OCI-LY1 (cell line): ENCODE measurements around the gene PRKACA.

Source experiments
- H2AFZ ChIP-seq: fragments of 200-600 bp; sonication (generic), shearing (Covaris generic); 2 replicates; pipeline ENCODE4 v1.6.0; 2014; ENCODE audit warnings: antibody characterized with exemption, mild to moderate bottlenecking, low read length
- H3F3A ChIP-seq: fragments of 200-600 bp; sonication (generic), shearing (Covaris generic); 2 replicates; pipeline ENCODE4 v1.6.0; 2014; ENCODE audit warnings: mild to moderate bottlenecking, antibody characterized with exemption, low read length, moderate library complexity; ENCODE audit not compliant: insufficient read depth
- H3K27ac ChIP-seq: fragments of 200-600 bp; sonication (generic); 2 replicates; pipeline ENCODE4 v1.5.1; 2014; ENCODE audit warnings: low read length, mixed run types, mild to moderate bottlenecking, low read depth; ENCODE audit not compliant: poor library complexity, severe bottlenecking
- H3K27me3 ChIP-seq: fragments of 200-600 bp; sonication (generic); 2 replicates; pipeline ENCODE4 v1.6.0; 2014; ENCODE audit warnings: antibody characterized with exemption, mild to moderate bottlenecking, low read length, moderate library complexity; ENCODE audit not compliant: insufficient read depth
- H3K36me3 ChIP-seq: fragments of 200-600 bp; sonication (generic); 2 replicates; pipeline ENCODE4 v1.6.1; 2014; ENCODE audit warnings: mild to moderate bottlenecking, antibody characterized with exemption, low read length, moderate library complexity, mixed read lengths; ENCODE audit not compliant: insufficient read depth
- H3K4me1 ChIP-seq: fragments of 200-600 bp; sonication (generic); 2 replicates; pipeline ENCODE4 v1.5.1; 2014; ENCODE audit warnings: mild to moderate bottlenecking, low read length, moderate library complexity; ENCODE audit not compliant: insufficient read depth, severe bottlenecking
- H3K4me2 ChIP-seq: fragments of 200-600 bp; sonication (generic), shearing (Covaris generic); 2 replicates; pipeline ENCODE4 v1.6.1; 2014; ENCODE audit warnings: low read length
- H3K4me3 ChIP-seq: fragments of 200-600 bp; sonication (generic); 2 replicates; pipeline ENCODE4 v1.5.1; 2014; ENCODE audit warnings: low read length, low read depth, mild to moderate bottlenecking, mixed read lengths; ENCODE audit not compliant: poor library complexity, severe bottlenecking
- H3K79me2 ChIP-seq: fragments of 200-600 bp; shearing (Covaris generic); 2 replicates; pipeline ENCODE4 v1.6.1; 2016; ENCODE audit warnings: mixed run types, low read length, mixed read lengths; ENCODE audit not compliant: insufficient read depth
- H3K9ac ChIP-seq: fragments of 200-600 bp; sonication (generic), shearing (Covaris generic); 2 replicates; pipeline ENCODE4 v1.6.1; 2014; ENCODE audit warnings: mild to moderate bottlenecking, low read length, mixed read lengths
- H3K9me2 ChIP-seq: fragments of 200-600 bp; sonication (generic), shearing (Covaris generic); 2 replicates; pipeline ENCODE4 v1.6.1; 2014; ENCODE audit warnings: low read depth, mild to moderate bottlenecking, low read length, mixed read lengths
- H3K9me3 ChIP-seq: fragments of 200-600 bp; shearing (Covaris generic); 2 replicates; pipeline ENCODE4 v1.6.1; 2014; ENCODE audit warnings: low read length, mixed read lengths
- H4K20me1 ChIP-seq: fragments of 200-600 bp; sonication (generic), shearing (Covaris generic); 2 replicates; pipeline ENCODE4 v1.6.0; 2016; ENCODE audit warnings: mild to moderate bottlenecking, low read length; ENCODE audit not compliant: insufficient read depth
- CTCF ChIP-seq: fragments of 200-600 bp; sonication (generic), shearing (Covaris generic); IDR thresholded peaks from 2 replicates; pipeline ENCODE4 v1.5.1; 2017; ENCODE audit warnings: mild to moderate bottlenecking, antibody characterized with exemption, low read length, moderate library complexity, mixed read lengths
- EZH2 ChIP-seq: fragments of 200-600 bp; sonication (generic), shearing (Covaris generic); IDR thresholded peaks from 2 replicates; pipeline ENCODE4 v1.8.0; 2017; ENCODE audit warnings: borderline replicate concordance, mixed run types, mild to moderate bottlenecking, antibody characterized with exemption, low read length, moderate library complexity, mixed read lengths

The PRKACA gene

GRCh38 chr19:14114439-14114838, 3.1 kb downstream of the PRKACA start:
- TF ChIP-seq CTCF (no peak), EZH2 (no peak)
- Histone ChIP-seq H3F3A (0 out of 2 replicates have a peak, but pooled peaks cover 4% of the 10 kb centered on the region), H3K4me1 (peaks cover 51% of the 10 kb centered on the region), H3K36me3 (no peaks in the 10 kb centered on the region), H3K27me3 (no peaks in the 10 kb centered on the region), H3K4me2 (no peak overlapping the region), H3K79me2 (no peaks in the 10 kb centered on the region), H3K9ac (no peak overlapping the region), H4K20me1 (no peaks in the 10 kb centered on the region), H3K27ac (no peak overlapping the region), H3K9me2 (no peaks in the 10 kb centered on the region), H2AFZ (no peak overlapping the region), H3K4me3 (no peak overlapping the region), H3K9me3 (no peaks in the 10 kb centered on the region)

- H3F3A ChIP-seq = 0 out of 2 replicates have a peak, but pooled peaks cover 2% of the 10 kb centered on the region
- no peak overlapping the region for H2AFZ ChIP-seq
- no peaks in the 10 kb centered on the region for H4K20me1 ChIP-seq
- peak overlapping the region; percentile 61 for H3K9ac ChIP-seq
- H3K4me2 ChIP-seq = peak overlapping the region; percentile 74
- no peaks in the 10 kb centered on the region for H3K9me2 ChIP-seq
- peaks cover 49% of the 10 kb centered on the region for H3K4me1 ChIP-seq
- peak overlapping the region; percentile 4 for H3K27ac ChIP-seq
- no peaks in the 10 kb centered on the region for H3K79me2 ChIP-seq
- H3K4me3 ChIP-seq = peak overlapping the region; percentile 67
- H3K36me3 ChIP-seq = no peaks in the 10 kb centered on the region
- no peaks in the 10 kb centered on the region for H3K9me3 ChIP-seq
- TF ChIP-seq CTCF = peak; percentile 93
- no peak for TF ChIP-seq EZH2
- no peaks in the 10 kb centered on the region for H3K27me3 ChIP-seq
Observed at GRCh38 chr19:14113762-14114414, 3.7 kb downstream of the PRKACA start.

- no peaks in the 10 kb centered on the region for H3K9me2 ChIP-seq
- no peaks in the 10 kb centered on the region for H3K9me3 ChIP-seq
- H2AFZ ChIP-seq = no peak overlapping the region
- H3K4me3 ChIP-seq = peak overlapping the region; percentile 67
- TF ChIP-seq CTCF = no peak
- no peak for TF ChIP-seq EZH2
- no peaks in the 10 kb centered on the region for H4K20me1 ChIP-seq
- peak overlapping the region; percentile 4 for H3K27ac ChIP-seq
- peak overlapping the region; percentile 74 for H3K4me2 ChIP-seq
- H3F3A ChIP-seq = no peaks in the 10 kb centered on the region
- H3K36me3 ChIP-seq = no peaks in the 10 kb centered on the region
- H3K79me2 ChIP-seq = no peaks in the 10 kb centered on the region
- peaks cover 42% of the 10 kb centered on the region for H3K4me1 ChIP-seq
- no peaks in the 10 kb centered on the region for H3K27me3 ChIP-seq
- H3K9ac ChIP-seq = peak overlapping the region; percentile 61
Observed at GRCh38 chr19:14112809-14113385, 4.7 kb downstream of the PRKACA start.
